GM23248 (cell line): ENCODE data around the gene G2E3.

ENCODE experiments used
- EZH2 ChIP-seq: fragments of 200-600 bp; sonication (generic); IDR thresholded peaks from 2 replicates; pipeline ENCODE4 v1.6.1; 2018; ENCODE audit warnings: antibody characterized with exemption, mild to moderate bottlenecking; ENCODE audit not compliant: insufficient read depth, poor library complexity, severe bottlenecking
- EZH2phosphoT487 ChIP-seq: fragments of 200-600 bp; sonication (generic); IDR thresholded peaks from 2 replicates; pipeline ENCODE4 v1.6.1; 2018; ENCODE audit warnings: antibody characterized with exemption, moderate library complexity, mild to moderate bottlenecking, low read depth; ENCODE audit not compliant: insufficient read depth

DNA sequence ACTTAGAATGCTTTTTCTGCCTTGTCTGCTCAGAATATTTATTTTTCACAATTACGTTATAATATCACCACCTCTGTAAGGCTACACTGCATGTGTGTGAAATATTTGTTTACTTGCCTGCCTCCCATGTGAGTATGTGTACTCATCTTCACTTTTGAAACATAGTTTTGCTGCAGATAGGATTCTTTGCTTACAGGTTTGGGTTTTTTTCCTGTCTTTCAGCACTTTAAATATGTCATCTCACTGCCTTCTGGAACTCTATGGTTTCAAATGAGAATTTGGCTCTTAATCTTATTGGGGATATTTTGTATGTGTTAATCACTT lies 10.9 kb downstream of the G2E3 start:
- TF ChIP-seq EZH2phosphoT487 (no peak), EZH2 (no peak)
